AG08396 (cell line): Measurements from ENCODE around the gene TTLL5.

ENCODE experiments used
- DNase-seq: peaks from one replicate; pipeline ENCODE4 v3.0.0; 2012; ENCODE audit warnings: low spot score, mixed read lengths

The TTLL5 gene

GRCh38 chr14:75794615-75795038, 133.6 kb downstream of the TTLL5 start:
- peak; percentile 38 for DNase-seq

DNA sequence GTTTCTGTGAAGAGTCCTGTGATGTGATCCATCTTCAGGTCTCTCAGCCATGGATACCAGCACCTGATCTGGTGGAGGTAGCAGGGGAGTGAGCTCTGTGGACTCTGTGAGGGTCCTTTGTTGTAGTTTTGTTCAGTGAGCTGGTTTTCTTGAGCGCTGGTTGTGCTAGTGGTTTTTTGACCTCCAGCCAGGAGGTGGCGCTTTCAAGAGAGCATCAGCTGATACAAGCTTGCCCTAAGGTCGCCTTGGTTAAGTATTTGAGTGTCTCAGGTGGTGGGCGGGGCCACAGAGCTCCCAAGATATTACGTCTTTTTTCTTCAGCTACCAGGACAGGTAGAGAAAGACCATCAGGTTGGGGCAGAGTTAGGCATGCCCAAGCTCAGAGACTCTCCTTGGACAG, 139.7 kb downstream of the TTLL5 start:
- DNase-seq = no peak

GRCh38 chr14:75802486-75802885, 141.4 kb downstream of the TTLL5 start:
- no peak for DNase-seq

DNA sequence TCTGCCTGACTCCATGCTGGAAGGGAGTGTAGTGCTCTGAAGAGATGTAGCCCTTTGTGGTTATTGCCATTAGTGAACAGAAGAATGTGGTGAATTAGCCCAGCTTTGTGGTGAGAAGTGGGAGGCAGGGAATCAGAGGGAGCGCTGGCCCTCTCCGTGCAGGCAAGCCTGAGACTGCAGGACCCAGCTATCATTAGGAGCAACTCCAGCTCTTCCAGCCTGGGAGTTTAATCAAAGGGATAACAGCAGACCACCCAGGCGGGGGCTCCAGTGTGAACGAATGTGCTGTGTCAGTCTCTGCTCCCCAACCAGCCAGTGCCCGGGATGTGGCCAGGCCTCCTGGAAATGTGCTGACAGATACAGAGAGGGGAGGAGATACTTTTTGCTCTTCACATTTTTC, 142.7 kb downstream of the TTLL5 start:
- no peak for DNase-seq

DNA sequence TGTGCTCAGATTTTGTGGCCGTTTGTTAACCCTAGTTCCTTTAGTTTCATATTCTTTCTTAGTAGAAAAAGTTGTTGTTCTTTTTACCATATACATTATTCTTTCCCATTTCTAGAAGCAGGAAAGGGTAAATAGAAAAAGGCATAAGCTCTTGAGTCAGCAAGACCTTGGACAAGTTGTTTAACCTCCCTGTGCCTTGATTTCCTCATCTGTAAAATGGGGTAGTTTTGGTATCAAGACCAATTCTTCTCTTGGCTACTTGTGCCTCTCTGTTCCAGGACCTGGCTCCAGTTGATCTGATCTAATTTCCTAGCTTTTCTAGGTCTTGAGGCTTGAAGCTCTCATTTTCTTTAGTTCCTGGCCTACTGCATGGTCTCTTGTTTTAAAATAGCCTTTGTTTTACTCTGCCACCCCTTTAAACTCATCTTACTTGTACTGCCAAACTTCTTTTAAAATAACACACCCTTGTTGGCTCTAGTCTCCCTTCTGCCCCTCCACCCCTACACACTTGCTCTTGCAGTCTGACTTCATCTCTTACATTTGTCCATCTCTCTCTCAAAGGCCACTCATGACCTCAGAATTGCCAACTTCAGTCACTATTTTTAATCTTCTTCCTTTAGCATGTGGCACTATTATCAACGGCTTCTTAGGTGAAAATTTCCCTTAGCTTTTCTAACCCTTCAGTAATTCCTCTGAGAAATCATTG, 143.7 kb downstream of the TTLL5 start:
- DNase-seq = no peak

DNA sequence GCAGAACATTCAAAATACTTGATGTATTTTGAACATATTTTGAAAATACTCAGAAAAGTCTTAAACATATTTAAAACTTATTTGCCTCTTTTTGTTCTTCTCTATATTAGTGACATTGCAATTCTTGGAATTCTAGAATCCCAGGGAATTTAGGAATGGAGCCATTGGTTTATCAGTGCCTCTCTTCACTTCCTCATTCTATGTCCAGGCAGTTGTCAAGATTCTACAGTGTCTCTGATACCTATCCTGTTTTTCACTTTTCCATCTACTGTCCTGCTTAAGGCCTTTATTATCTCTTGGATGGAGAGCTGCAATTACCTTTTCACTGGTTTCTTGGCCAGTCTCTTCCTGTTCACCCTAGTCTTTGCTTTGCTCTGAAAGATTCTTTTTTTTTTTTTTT, 144.6 kb downstream of the TTLL5 start:
- no peak for DNase-seq

DNA sequence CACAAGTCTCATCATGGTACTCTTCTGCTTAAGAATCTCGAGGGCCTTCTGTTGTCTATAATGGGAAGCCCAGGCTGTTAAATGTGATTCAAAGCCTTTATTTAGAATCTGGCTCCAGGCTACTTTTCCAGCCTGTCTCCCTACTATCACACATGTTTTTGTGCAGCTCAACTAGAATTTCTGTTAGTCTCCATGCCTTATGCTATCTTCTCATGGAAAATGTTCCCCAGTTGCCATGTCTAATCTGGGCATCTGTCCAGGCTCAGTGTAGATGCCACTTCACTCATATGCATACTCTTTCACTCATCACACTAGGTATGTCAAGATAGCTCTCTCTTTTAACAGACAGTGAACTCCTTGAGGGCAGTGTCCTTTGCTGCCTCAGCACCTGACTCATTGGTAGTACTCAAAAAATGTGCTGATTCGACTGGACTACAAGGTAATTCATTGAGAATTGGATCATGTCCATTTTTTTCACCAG, 145.3 kb downstream of the TTLL5 start:
- DNase-seq = no peak

- no peak for DNase-seq
These were observed 146.8 kb downstream of the TTLL5 start for GRCh38 chr14:75807667-75808360.

GRCh38 chr14:75811136-75811829, 150.2 kb downstream of the TTLL5 start:
- DNase-seq = no peak

GRCh38 chr14:75811872-75812499, 150.9 kb downstream of the TTLL5 start:
- no peak for DNase-seq

DNA sequence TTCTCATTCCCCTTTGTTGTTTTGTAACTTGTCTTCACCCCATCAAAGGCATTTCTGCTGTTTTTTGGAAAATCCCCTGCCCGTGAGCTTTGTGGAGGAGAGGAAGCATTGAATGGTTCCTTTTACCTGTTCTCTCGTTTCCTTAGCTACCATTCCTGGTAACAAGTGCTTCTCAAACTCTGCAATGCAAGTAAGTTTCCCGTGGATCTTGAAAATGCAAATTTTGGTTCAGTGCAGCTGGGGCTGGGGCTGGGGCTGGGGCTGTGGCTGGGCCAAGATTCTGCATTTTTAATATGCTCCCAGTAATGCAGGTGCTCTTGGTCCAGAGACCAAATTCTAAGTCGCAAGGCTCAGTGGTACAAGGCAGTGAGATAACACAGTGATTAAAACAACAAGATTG, 151.6 kb downstream of the TTLL5 start:
- DNase-seq = no peak

- DNase-seq = no peak
These were observed 159.7 kb downstream of the TTLL5 start for GRCh38 chr14:75820761-75821160.

DNA sequence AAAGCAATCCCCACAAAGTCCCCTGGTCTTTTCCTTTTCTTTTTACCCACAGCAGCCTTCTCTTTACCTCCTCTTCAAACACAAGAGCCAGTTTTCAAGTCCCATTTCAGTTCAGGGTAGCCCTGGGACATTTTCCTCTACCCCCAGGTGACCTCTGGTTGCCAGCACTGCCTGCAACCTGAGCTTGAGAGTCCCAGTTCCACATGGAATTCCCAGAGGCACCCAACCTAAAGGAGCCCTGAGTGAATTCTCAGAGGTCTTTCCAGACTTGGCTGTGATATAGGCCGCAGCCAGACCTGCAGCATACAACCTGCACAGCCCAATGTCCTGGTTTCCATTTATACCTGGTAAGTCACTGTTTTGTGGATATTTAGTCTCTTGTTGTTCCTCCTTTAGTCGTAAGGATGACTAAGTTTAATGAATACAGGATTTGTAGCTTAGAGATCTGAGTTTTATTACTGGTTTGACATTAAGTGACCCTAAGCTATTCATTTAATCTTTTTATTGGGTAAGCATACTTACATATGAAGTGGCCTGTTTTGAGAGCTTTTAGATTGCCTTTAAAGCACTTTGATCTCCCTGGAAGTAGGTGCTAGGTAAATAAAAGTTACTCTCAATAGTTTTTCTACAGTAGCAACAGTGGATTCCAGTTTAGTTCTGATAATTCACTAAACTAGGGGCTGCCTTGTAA, 160.9 kb downstream of the TTLL5 start:
- DNase-seq = no peak

- peak; percentile 44 for DNase-seq
These were observed 161.6 kb downstream of the TTLL5 start for GRCh38 chr14:75822522-75823141.

DNA sequence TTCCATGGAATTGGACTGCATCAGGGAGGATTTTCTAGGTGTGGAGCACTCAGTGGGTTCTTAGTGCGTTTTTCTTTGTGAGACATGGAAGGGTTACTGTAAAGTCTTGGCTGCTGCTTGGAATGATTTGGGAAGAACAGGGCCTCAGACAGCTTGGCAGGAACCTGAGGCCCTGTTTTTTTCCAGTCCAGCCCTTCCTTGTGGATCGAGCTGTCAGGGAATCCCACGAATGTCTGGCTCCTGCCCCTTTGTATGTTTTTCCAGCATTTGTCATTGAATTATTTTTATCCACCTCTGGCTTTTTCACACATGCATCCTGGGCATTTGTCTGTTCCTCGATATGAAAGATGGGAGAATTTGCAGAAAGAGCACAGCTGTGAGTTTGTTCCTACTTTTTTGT, 162.3 kb downstream of the TTLL5 start:
- DNase-seq = no peak

DNA sequence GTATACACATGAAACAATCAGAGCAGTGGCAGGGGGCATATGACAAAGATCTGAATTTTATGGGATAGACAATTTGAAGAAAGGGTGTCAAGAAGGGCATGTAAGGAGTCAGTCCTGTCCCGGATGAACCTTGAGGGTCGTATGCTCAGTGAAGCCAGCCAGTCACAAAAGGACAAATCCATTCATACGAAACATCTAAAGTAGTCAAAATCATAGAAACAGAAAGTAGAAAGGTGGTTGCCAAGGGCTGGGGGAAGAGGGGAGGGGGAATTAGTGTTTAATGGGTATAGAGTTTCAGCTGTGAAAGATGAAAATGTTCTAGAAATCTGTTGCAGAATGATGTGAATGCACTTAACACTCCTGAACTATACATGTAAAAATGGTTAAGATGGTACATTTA, 163.3 kb downstream of the TTLL5 start:
- DNase-seq = no peak

DNA sequence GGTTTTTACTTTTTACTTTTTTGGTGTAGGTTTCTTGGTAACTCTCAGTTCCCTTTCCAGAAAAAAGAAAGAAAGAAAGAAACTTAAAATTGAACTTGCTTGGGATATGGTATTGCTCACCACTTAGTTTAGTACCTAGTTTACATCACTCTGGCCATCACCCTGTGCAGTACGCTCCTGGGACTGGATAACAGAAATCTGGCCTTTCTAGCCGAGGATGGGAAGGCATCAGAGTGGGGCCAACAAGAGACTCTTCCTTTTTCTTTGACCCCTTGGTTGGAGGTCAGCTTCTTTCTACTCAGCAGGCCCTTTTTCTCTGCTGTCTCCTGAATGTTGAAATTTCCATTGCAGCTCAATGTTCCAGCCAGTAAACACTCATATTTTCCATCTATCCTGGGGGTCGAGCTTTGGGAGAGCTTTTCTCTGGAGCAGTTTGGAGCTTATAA, 164.1 kb downstream of the TTLL5 start:
- DNase-seq = no peak

- DNase-seq = no peak
These were observed 165.6 kb downstream of the TTLL5 start for GRCh38 chr14:75826599-75826998.

DNA sequence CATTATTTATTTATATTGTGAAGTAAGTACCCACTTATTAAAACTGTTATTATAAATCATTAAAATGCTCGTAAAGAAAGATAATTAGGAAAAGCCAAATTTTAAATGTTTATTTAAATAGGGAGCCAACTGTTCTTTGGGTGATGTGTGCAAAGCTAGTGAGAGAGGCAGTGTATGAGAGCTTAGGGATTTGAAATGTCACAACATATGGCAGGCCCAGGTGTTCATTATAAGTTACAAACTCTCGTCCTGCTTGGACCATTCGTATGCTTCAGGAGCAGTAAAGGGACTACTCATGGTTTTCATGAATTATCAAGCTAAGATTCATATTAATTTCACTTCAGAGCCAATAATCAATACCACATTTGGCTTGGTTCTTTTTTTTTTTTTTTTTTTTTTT, 166.3 kb downstream of the TTLL5 start:
- DNase-seq = no peak

DNA sequence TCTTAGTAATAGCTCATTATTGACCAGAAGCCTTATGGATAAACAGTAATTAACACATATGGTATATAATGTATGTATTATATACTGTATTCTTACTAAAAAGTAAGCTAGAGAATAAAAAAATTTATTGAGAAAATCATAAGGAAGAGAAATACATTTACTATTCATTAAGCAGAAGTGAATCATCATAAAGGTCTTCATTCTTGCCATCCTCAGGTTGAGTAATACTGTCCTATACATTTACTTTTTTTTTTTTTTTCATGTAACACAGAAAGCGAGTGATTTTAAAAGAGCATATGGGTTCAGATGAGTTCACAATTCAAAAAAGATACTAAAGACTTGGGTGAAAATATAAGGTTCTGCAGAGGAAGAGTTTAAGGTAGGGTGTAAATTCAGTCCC, 168.3 kb downstream of the TTLL5 start:
- no peak for DNase-seq

DNA sequence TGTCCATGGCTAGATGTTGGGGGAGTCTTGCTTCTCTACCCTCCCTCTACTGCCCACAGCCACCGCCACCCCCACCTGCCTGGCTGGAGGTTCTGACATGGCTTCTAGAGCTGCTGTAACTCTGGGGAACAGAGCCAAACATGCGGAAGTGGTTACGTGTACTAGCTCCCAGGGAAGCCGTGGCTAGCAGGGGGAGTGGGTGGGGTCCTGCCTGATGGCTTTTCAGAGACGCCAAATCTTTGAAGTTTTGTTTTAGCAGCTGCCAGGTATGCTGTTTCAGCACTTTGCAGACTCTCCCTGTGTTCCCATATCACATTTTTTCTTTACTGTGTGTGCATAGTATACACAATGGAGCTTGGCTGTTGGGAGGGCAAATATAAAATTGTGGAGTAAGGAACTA, 170.4 kb downstream of the TTLL5 start:
- peak; percentile 54 for DNase-seq
